Kasumi-1 (cell line): ENCODE measurements around the gene RB1.
A peak's percentile ranks its signal among the peaks of the same experiment; 100 is the strongest.

ENCODE experiments used
- DNase-seq, 2 experiments: peaks; one replicate each; lab custom pipeline; 2025; lab: John Stamatoyannopoulos, UW

Gene RB1

DNA sequence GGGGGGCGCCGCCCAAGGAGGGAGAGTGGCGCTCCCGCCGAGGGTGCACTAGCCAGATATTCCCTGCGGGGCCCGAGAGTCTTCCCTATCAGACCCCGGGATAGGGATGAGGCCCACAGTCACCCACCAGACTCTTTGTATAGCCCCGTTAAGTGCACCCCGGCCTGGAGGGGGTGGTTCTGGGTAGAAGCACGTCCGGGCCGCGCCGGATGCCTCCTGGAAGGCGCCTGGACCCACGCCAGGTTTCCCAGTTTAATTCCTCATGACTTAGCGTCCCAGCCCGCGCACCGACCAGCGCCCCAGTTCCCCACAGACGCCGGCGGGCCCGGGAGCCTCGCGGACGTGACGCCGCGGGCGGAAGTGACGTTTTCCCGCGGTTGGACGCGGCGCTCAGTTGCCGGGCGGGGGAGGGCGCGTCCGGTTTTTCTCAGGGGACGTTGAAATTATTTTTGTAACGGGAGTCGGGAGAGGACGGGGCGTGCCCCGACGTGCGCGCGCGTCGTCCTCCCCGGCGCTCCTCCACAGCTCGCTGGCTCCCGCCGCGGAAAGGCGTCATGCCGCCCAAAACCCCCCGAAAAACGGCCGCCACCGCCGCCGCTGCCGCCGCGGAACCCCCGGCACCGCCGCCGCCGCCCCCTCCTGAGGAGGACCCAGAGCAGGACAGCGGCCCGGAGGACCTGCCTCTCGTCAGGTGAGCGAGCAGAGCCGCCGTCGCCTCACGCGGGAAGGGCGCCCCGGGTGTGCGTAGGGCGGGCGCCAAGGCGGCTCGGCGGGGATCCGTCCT is at the start of gene RB1:
RB1 (plus strand) TSS at position 393 of the 784 bp plus-strand sequence; CDS start at position 555, 162 bp downstream.
- peak; percentile 78 to 88 for DNase-seq

DNA sequence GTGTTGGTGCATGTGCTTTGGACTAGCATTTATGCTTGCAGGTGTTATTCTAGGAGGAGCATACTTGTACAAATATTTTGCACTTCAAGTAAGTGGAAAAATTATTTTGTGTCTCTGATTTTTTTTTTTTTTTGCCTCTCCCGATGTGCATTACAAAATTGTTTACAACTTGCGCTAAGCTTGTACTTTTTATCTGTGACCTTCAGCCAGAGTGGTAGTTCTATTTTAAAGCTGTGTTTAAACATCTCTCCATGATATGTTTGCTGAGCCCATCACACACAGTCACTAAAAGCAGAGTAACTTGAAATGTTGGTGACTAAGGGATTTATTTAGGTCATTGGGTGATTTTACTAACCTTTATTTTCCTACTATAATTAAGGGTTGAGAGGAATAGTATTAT is 49.7 kb upstream of the RB1 start:
- no peak for DNase-seq

DNA sequence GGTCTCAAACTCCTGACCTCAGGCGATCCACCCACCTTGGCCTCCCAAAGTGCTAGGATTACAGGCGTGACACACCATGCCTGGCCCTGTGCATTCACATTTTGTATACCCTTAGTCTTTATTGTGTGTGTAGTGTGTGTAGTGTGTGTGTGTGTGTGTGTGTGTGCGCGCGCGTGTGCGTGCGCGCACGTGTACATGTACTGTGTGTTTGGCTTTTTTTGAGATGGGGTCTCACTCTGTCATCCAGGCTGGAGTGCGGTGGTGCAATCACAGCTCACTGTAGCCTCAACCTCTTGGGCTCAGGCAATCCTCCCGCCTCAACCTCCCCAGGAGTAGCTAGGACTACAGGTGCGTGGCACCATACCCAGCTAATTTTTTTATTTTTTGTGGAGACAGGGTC is 48.5 kb upstream of the RB1 start:
- DNase-seq: no peak

DNA sequence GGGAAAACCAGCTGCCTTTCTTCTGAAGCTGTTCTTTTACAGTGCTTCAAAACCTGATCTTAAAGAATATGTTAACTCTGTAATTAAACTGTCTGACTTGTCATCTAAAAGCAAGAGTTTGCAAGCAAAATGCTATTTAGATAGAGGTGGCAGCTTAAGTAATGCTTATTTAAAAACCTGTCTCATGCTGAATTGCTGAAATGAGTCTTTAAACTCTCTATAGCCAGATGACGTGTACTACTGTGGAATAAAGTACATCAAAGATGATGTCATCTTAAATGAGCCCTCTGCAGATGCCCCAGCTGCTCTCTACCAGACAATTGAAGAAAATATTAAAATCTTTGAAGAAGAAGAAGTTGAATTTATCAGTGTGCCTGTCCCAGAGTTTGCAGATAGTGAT is 47.6 kb upstream of the RB1 start:
- no peak for DNase-seq

DNA sequence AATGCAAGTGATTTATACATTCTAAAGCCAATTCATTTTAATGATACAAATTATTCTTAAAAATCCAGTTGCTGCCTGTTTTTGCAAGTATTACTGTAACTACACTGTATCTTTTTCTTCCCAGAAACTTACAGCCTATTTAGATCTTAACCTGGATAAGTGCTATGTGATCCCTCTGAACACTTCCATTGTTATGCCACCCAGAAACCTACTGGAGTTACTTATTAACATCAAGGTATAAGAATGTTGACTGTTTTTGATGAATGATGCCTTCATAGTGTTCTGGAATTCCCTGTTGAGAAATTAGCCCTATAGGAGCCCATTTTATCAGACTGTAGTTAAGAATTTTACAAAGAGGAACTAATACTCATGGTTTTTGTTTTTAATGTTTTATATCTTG is 45.5 kb upstream of the RB1 start:
- no peak for DNase-seq

DNA sequence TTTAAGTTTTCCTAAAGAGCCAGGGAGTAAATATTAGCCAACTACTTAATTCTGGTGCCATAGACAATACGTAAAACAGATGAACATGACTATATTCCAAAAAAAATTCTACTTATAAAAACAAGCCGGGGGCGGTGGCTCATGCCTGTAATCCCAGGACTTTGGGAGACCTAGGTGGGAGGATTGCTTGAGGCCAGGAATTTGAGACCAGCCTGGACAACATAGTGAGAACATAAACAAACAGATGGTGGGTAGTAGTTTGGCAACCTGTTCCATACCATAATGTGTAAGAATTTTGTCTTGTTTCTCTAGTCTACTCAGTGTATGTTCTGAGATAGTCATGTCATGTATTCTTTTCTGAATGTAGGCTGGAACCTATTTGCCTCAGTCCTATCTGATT is 45.1 kb upstream of the RB1 start:
- no peak for DNase-seq

DNA sequence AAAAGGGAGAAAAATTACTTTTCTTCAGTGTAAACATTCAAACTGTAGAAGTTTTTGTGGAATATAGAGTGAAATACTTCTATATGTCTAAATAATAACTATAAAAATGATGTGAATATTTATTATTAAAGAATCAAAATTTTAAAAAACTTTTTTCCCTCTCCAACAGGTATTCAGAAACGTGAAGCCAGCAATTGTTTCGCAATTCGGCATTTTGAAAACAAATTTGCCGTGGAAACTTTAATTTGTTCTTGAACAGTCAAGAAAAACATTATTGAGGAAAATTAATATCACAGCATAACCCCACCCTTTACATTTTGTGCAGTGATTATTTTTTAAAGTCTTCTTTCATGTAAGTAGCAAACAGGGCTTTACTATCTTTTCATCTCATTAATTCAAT is 42.6 kb upstream of the RB1 start:
- no peak for DNase-seq

DNA sequence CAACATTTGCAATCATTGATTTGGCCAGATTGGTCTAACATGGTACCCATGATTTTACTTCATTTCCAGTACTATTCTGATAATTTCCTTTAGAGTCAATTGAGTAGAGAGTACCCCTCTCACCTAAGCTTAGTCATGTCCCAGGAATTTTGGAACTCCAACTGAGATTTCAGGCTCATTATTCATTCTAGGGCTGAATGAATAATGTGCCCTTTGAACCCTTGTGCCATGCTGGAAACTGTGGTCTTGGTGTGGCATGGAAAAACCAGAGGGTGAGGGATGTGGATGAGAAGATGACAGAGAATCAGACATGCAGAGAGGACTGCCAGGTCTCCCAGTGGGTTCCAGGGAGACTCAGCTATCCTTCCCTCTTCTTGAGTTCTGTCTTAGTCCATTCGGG is 40.4 kb upstream of the RB1 start:
- no peak for DNase-seq

DNA sequence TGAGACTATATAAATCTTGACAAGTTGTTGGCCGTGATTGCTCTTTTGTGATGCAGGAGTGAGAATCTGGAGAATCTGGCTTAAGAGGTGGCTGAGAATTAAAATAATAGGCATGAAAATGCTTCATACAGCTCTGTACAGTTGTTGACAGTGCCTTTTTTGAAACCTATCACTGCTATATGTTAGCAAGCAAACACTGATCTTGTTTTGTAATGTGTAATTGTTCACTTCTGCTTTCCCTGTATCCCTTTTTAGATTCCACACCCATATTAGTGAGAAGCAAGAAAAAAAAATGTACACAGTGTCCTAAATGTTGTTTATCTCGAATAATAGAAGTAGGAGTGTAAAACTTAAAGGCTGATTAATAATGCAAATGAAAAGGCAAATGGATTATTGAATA is 39.5 kb upstream of the RB1 start:
- no peak for DNase-seq

DNA sequence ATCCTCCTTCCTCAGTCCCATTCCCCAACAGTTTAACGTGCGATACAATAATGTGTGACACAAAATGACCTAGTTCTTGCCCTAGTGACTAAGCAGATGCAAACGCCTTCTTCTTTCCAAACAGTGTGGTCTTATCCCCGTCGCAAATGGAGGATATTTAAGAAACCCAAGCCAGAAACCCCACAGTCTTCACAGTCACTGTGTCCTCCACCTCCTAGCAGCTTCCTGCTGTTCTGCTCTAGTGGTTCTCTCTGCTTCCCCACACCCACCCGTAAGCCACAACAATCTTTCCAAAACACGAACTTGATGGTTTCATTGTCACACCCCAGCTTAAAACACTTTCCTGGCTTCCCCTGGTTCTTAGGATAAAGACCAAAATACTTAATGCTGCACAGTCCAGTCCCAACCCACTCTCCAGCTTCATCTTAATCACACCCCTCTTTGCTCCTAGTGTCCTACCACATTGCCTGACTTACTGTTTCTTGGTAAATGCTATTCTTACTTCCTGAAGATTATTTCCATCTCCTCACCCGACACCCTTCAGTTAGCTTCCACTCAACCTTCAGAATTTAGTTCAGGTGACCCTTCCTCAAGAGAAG is 38.2 kb upstream of the RB1 start:
- DNase-seq: peak; percentile 29 to 37

DNA sequence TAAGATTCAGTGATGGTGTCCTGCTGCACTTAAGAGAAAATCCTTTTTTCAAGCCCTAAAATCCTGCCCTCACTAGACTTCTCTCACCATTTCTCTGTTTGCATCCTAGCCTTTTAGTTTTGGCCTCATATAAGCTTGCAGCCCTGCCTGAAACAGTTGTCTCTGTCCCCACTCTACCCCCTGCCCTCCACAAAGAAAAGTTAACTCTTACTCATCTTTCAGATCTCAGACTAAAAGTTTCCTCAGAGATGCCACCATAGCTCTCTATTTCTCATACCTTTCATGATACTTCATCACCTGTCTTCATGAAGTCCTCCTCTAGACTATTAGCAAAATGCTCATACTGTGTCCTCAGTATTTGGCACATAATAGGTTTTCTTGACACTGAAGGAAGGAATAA is 37.4 kb upstream of the RB1 start:
- DNase-seq: no peak

DNA sequence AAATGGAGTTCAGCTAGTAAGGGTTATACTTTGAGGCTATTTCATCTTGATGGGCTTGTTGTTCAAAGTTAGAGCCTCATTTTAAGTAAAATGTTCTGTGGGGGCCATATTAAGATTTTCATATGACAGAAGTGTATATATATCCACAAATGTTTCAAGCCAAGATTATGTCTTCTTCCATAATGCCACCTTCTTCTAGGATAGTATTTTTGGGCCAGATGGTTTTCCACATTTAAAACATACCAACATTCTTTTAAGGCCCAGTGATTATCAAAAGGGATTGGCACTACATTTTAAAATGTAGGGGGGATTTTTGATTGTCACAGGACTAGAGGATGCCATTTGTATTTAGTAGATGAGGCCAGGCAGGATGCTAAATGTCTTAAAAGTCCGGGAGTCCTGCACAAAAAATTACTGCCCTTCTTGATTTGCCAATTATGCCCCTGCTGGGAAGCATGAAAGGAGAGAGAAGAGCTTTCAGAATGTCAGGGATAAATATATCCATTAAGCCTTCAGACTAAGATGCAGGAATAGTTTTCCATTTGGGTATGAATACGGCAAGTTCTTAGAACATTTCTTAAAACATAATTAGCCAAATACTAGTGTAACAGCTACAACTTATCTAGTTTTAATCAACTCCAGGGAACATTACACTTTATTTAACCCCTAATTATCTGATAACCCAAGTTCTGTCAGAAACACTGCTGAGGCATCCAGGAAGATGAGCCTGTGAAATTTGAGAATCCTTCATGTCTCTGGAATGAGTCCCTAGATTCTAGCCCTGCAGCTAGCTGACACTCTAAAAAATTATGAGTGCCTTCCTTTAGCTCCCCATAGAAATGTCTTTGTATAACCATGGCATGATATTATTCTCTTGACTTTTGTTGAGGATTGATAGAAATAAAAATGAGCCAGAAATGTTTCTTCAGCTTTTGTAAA is 36.6 kb upstream of the RB1 start:
- DNase-seq: no peak

DNA sequence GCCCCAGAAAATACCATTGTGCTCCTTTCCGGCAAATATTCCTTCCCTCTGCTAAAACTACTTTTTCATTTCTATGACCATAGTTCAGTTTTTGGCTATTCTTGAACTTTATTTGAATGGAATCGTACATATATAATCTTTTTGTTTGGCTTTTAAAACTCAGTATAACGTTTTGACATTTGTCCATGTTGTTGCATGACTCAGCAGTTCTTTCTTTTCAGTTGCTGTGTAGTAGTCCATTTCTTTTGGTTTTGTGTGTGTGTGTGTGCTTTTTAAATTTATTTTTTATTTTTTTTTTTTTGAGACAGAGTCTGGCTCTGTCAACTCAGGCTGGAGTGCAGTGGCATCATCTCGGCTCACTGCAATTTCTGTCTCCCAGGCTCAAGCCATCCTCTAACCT is 35.5 kb upstream of the RB1 start:
- DNase-seq: no peak

DNA sequence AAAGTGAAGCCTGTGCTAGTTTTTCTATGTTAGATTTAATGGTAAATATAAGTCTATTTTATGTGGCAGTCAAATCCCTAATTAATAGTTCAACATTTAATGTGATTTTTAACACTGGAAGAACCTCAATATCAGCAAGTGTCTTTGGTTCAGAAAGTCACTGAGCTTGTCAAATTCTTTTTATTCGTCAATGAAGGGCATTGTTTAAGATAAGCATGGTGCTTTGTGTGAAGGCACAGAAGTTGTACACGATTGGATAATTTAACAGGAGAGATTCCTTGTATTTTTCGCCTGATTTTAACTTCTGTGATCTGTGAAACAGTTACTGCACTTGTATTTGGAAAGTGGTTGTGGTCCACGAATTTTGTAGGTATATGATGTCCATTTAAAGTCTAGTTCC is 30.2 kb upstream of the RB1 start:
- no peak for DNase-seq

DNA sequence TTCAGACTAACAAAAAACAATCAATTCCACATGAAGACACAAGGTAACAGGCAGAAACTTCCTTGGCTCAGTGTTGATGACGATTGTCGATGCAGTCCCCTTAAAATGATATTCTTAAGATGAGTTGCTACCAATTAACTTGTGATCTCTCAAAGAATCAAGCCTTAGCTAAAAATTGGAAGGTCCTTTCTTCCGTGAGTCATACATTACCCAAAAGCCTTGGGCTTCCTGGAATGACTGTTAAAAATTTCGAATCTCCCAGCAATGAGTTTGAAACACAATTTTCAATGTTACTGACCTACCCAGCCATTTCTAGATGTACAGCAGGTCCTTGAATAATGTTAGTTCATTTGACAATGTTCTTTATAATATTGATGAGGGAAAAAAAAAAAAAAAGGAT is 28.0 kb upstream of the RB1 start:
- no peak for DNase-seq

DNA sequence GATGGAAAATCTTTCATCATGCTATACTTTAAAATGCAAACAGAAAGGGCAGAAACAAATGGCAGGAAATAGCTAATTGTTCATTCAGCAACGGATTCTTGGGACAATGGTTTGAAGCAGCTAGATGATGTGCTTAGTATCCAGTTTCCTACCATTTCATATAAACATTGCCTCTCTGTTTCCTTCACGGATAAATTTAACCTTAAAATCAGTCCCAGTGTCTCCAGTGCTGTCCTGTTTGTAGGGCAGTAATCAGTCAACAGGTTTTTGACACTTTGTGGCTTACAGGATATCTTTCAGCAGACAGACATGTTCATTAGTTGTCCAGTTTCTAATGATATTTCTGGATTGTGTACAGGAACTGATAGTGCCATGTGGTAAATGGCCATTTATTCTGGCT is 24.7 kb upstream of the RB1 start:
- no peak for DNase-seq

DNA sequence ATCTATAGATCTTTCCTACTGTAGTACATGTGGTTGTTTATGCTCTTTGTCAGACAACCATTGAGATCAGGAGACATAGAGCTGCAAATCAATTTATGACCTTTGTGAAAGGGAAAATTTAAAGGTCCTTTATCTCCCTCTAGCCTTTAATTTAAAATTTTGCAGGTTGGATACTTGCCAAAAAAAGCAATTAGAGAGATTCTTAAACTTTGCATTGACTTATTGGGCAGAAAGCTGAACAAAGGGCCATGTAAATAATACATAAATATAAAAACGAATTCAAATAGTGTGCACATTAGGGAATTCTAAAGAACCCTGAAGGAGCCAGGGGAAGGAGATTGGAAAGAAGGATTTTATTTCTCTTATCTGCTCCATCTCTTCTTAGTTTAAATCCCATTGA is 22.0 kb upstream of the RB1 start:
- DNase-seq: no peak

DNA sequence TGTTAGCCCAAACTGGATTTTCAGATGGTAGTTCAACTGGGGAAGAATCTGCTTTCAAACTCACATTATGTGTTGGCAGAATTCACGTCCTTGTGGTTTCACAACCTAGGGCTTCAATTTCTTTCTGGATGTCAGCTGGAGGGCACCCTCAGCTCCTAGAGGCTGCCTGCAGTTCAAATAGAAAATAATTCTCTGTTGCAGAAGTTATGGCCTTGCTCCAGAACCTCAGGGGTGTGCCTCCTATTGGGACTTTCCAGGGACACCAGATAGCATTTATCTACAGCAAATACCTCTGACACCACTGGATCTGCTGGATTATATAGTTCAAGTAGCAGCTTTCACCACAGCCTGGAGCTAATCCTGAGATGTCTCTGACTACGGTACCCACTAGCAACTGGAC is 11.8 kb upstream of the RB1 start:
- no peak for DNase-seq

DNA sequence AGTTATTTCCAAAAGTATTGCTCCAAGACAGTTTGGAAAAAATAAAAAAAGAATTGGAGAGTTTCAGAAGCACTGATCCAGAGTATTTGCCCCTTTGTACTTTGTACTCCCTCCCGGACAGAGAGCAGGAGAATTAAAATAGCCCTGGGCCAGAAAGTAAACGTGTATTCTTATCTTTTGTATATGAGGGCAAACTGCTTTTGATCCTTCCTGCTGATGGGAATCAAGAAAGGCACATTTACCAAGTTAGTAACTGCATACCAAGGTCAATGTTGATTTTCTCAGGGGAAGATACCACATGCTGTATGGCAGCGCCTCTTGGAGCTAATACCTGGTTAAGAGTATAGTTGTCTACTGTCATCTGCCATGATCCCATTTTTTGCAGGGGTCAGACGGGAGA is 10.9 kb upstream of the RB1 start:
- DNase-seq: no peak

DNA sequence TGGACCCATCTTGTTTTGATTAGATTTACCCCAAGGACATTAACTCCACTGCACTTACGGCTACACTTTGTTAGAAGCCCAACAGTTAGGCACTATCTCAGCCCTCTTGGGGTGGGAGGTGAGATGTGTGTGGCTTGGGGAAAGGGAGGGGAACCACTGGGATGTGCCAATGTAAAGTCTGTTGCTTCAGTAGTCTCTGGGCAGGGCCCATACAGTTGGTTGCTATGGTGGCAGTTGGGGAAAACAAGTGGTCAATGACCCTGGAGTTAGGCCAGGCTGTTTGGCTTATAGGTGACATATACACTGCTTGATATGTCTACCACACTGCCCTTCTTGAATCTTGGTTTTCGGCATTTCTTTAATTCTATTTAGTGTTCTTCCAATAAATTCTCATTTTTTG is 8.9 kb upstream of the RB1 start:
- no peak for DNase-seq

DNA sequence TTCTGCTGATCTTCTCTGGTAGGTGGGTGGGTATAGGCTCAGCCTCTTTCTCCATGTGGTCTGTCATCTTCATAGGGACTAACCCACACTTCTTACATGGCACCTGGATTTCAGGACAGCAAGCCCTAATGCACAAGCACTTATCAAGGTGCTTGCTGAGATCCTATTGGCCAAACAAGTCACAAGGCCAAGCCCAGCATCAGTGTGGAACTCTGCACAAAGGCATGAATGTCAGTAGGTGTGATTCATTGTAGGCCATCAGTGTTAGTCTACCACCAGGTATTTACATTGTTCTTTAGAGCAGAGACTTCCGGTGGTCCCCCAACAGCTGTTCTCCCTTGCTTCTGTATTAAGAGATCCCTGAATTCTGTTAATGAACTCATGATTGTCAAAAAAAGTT is 8.3 kb upstream of the RB1 start:
- no peak for DNase-seq

DNA sequence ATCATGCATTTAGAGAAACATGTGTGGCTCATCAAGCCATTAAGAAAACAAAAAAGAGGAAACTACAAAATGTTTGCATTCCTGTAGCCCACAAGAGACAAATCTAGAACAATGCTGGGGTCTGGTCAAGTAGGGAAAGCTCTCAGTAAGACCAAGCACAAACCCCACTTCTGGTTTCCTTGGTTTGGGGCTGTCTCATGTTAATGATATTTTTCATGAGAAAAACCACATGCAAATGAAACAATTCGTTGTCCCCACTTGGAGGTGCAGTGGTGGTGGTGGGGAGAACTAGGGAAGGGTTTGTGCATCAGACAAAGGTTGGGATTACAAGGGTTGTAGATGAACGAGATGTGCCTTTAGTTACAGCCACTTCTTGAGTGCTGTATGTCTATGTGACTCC is 7.0 kb upstream of the RB1 start:
- no peak for DNase-seq
